ENCODE results near the gene TRERF1. TPM values are rescaled to one million over a fixed set of nuclear protein-coding genes. Genes with fewer than 3 reads are reported as not detected.

Gene TRERF1
- total RNA-seq, 4 donors from 2014 or later, result 2.5 to 8.0 (median 3.4) TPM

DNA sequence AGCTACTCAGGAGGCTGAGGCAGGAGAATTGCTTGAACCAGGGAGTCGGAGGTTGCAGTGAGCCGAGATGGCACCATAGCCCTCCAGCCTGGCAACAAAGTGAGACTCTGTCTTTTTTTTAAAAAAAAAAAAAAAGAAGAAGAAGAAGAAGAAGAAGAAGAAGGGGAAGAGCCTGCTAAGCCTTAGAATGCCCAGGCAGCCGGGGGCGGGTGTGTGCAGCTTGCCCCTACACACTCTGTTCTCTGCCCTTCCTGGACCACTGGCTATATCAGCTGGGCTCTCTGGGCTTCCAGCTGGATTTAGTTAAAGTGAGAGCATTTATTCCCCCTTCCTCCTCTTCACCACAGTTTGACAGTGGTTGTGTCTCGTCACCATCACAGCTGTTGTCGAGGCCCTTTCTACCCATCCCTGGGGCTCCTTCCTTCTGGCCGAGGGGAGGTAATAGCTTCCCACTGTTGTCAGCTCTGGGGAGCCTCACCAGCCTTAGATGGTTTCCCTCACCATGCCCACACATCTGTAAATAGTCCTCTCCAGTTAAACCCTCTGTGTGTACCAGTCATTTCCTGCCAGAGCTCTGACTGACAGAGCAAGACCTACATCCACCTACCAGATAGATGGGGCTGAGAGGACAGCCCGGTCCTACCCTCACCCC lies 77.6 kb downstream of the TRERF1 start:
- no peak overlapping the region for H3K27ac ChIP-seq
- 82% methylated on average over 8 of the region's 8 CpGs; no CpG with 5 or more reads in 1 of the 2 donors for WGBS, 2 donors (ENCODE audit: low coverage in 1 of 2)
- in situ Hi-C loops (cut with MboI; ENCODE audit: low pct_ligation_motif_present in 1 of 4, low pct_unique_long_range_greater_than_20kb in 1 of 4, low sequenced_read_pairs in 3 of 4), result no loop called here

GRCh38 chr6:42372699-42373098 lies 79.0 kb downstream of the TRERF1 start:
- H3K4me3 ChIP-seq, result no peak overlapping the region
- intact Hi-C loops (cut with DNase I; ENCODE audit: low total_unique reads) (no loop called here), in situ Hi-C loops (cut with MboI; ENCODE audit: low pct_ligation_motif_present in 1 of 4, low pct_unique_long_range_greater_than_20kb in 1 of 4, low sequenced_read_pairs in 3 of 4) (no loop called here)
- H3K4me1 ChIP-seq, result peaks cover 0 to 23% (median 9%) of the 10 kb centered on the region in 4 donors
- no peak overlapping the region for H3K27ac ChIP-seq
- H3K27me3 ChIP-seq, result no peaks in the 10 kb centered on the region
- 20 to 70% methylated on average over 1 to 4 of the region's 4 CpGs for WGBS, 2 donors (ENCODE audit: low coverage in 1 of 2)
- TF ChIP-seq EP300 (IDR thresholded peaks at IDR 0.05; ENCODE audit: low read depth), result no peak
- TF ChIP-seq, protein P1, sequence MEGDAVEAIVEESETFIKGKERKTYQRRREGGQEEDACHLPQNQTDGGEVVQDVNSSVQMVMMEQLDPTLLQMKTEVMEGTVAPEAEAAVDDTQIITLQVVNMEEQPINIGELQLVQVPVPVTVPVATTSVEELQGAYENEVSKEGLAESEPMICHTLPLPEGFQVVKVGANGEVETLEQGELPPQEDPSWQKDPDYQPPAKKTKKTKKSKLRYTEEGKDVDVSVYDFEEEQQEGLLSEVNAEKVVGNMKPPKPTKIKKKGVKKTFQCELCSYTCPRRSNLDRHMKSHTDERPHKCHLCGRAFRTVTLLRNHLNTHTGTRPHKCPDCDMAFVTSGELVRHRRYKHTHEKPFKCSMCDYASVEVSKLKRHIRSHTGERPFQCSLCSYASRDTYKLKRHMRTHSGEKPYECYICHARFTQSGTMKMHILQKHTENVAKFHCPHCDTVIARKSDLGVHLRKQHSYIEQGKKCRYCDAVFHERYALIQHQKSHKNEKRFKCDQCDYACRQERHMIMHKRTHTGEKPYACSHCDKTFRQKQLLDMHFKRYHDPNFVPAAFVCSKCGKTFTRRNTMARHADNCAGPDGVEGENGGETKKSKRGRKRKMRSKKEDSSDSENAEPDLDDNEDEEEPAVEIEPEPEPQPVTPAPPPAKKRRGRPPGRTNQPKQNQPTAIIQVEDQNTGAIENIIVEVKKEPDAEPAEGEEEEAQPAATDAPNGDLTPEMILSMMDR (IDR thresholded peaks at IDR 0.05), result no peak
- no peak for TF ChIP-seq POLR2A (IDR thresholded peaks at IDR 0.05)
- no peak for TF ChIP-seq POLR2AphosphoS5 (IDR thresholded peaks at IDR 0.05)
- H3K9me3 ChIP-seq, result no peaks in the 10 kb centered on the region
- no peak for DNase-seq
- H3K36me3 ChIP-seq, result no peaks in the 10 kb centered on the region

More for the DNA sequence above, 77.6 kb downstream of the TRERF1 start:
- no peak for TF ChIP-seq EP300 (IDR thresholded peaks at IDR 0.05; ENCODE audit: low read depth)
- TF ChIP-seq, protein P1 (IDR thresholded peaks at IDR 0.05), result no peak
- no peak for TF ChIP-seq POLR2AphosphoS5 (IDR thresholded peaks at IDR 0.05)
- no peak for TF ChIP-seq POLR2A (IDR thresholded peaks at IDR 0.05)
- intact Hi-C loops (cut with DNase I; ENCODE audit: low total_unique reads), result no loop called here
- H3K27me3 ChIP-seq, result no peaks in the 10 kb centered on the region
- no peaks in the 10 kb centered on the region for H3K36me3 ChIP-seq
- H3K4me1 ChIP-seq, result peaks cover 0 to 10% (median 7%) of the 10 kb centered on the region in 4 donors
- no peaks in the 10 kb centered on the region for H3K9me3 ChIP-seq
- H3K4me3 ChIP-seq, result no peak overlapping the region
- no peak for DNase-seq

DNA sequence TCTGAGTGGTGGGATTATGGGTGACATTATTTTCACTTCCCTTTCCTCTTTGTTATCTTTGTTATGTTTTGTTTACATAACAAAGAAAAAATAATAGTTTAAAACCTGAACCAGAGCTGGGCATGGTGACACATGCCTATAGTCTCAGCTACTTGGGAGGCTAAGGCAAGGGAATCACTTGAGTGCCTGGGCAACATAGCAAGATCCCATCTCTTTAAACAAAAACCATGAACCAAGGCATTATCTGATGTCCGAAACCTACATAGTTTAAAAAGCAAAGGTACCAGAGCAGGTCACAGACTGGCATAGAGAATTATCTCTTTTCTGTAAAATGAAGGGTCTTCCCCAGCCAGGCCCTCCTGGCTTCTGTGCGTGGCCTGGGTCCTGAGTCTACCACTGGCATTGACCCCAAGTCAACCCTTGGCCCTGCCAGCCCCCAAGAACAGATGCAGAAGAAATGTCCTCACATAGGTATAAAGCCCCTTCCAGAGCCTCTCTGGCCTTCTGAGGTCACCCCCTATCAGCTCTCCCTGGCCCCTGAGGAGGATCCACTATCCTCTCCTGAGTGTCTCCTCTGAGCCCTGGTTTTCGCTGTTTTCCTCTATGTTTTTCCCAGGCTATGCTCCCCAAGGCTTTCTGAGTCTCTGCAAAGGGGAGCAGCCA lies 81.3 kb downstream of the TRERF1 start:
- 99 to 100% methylated on average over 1 to 3 of the region's 3 CpGs for WGBS, 2 donors (ENCODE audit: low coverage in 1 of 2)
- H3K4me1 ChIP-seq, result peaks cover 3 to 36% (median 15%) of the 10 kb centered on the region in 4 donors

GRCh38 chr6:42369568-42369967 lies 82.2 kb downstream of the TRERF1 start:
- no peak for TF ChIP-seq POLR2A (IDR thresholded peaks at IDR 0.05)
- H3K27me3 ChIP-seq, result no peaks in the 10 kb centered on the region
- in situ Hi-C loops (cut with MboI; ENCODE audit: low pct_ligation_motif_present in 1 of 4, low pct_unique_long_range_greater_than_20kb in 1 of 4, low sequenced_read_pairs in 3 of 4), result no loop called here
- intact Hi-C loops (cut with DNase I; ENCODE audit: low total_unique reads), result no loop called here
- peaks cover 3 to 39% (median 17%) of the 10 kb centered on the region in 4 donors for H3K4me1 ChIP-seq
- no peak overlapping the region for H3K4me3 ChIP-seq
- peak; percentile 52 for DNase-seq
- no peaks in the 10 kb centered on the region for H3K36me3 ChIP-seq
- peak overlapping the region in 1 of 4 donors; percentile 65 for H3K27ac ChIP-seq
- H3K9me3 ChIP-seq, result no peaks in the 10 kb centered on the region
- WGBS, 2 donors (ENCODE audit: low coverage in 1 of 2), result 82% methylated on average over 2 of the region's 2 CpGs

More for the DNA sequence above, 81.3 kb downstream of the TRERF1 start:
- H3K27me3 ChIP-seq, result no peaks in the 10 kb centered on the region
- DNase-seq, result no peak
- in situ Hi-C loops (cut with MboI; ENCODE audit: low pct_ligation_motif_present in 1 of 4, low pct_unique_long_range_greater_than_20kb in 1 of 4, low sequenced_read_pairs in 3 of 4), result no loop called here
- H3K4me3 ChIP-seq, result no peak overlapping the region
- no peaks in the 10 kb centered on the region for H3K9me3 ChIP-seq
- intact Hi-C loops (cut with DNase I; ENCODE audit: low total_unique reads), result no loop called here
- TF ChIP-seq POLR2AphosphoS5 (IDR thresholded peaks at IDR 0.05) (no peak), POLR2A (IDR thresholded peaks at IDR 0.05) (no peak), EP300 (IDR thresholded peaks at IDR 0.05; ENCODE audit: low read depth) (no peak)
- TF ChIP-seq, protein P1 (IDR thresholded peaks at IDR 0.05), result no peak
- no peak overlapping the region for H3K27ac ChIP-seq
- H3K36me3 ChIP-seq, result no peaks in the 10 kb centered on the region

All from transverse colon (tissue), 4 donors.